GM23248 (cell line): ENCODE results near the gene GPR160.

Experiments
- EZH2 ChIP-seq: fragments of 200-600 bp; sonication (generic); IDR thresholded peaks from 2 replicates; pipeline ENCODE4 v1.6.1; 2018; ENCODE audit warnings: antibody characterized with exemption, mild to moderate bottlenecking; ENCODE audit not compliant: insufficient read depth, poor library complexity, severe bottlenecking
- EZH2phosphoT487 ChIP-seq: fragments of 200-600 bp; sonication (generic); IDR thresholded peaks from 2 replicates; pipeline ENCODE4 v1.6.1; 2018; ENCODE audit warnings: antibody characterized with exemption, moderate library complexity, mild to moderate bottlenecking, low read depth; ENCODE audit not compliant: insufficient read depth

GRCh38 chr3:170000051-170000450, 37.7 kb upstream of the GPR160 start:
- TF ChIP-seq EZH2phosphoT487 (no peak), EZH2 (no peak)
